ENCODE results near the gene SLC9A5.

DNA sequence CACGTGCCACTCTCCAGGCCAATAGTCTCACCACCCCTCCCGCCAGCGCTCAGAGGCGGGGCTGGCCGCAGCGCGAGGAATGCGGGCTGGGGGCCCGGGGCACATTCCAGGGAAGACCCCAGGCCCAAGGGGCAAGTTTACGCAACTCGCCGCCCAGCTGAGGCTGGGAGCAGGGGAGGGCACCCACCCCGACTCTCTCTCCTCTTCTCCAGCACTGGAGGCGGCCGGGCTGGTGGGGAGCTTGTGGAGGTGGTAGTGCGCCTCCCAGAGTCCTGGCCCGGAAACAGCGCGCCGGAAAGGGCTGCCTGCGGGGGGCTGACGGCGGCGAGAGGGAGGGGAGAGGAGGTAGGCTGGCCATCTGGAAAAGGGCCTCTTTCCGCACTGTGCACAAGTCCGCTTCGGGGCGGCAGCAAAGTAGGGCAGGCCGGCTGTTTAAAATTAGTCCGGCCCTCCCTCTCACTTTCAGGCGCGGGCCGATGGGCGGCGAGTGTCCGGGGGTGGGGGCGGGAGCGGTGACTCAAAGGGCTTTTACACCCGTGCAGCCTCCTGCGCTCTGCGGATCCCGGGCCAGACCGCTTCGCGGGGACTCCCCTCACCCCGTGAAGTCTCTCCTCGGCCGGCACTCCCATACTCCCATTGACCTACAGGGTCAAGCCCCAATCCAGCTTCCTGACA is 2.6 kb upstream of the SLC9A5 start:
- TF ChIP-seq, protein P1, sequence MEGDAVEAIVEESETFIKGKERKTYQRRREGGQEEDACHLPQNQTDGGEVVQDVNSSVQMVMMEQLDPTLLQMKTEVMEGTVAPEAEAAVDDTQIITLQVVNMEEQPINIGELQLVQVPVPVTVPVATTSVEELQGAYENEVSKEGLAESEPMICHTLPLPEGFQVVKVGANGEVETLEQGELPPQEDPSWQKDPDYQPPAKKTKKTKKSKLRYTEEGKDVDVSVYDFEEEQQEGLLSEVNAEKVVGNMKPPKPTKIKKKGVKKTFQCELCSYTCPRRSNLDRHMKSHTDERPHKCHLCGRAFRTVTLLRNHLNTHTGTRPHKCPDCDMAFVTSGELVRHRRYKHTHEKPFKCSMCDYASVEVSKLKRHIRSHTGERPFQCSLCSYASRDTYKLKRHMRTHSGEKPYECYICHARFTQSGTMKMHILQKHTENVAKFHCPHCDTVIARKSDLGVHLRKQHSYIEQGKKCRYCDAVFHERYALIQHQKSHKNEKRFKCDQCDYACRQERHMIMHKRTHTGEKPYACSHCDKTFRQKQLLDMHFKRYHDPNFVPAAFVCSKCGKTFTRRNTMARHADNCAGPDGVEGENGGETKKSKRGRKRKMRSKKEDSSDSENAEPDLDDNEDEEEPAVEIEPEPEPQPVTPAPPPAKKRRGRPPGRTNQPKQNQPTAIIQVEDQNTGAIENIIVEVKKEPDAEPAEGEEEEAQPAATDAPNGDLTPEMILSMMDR (IDR thresholded peaks at IDR 0.05; ENCODE audit: low read depth, low read length, missing input control): no peak
- TF ChIP-seq, protein P2, sequence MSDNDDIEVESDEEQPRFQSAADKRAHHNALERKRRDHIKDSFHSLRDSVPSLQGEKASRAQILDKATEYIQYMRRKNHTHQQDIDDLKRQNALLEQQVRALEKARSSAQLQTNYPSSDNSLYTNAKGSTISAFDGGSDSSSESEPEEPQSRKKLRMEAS (IDR thresholded peaks at IDR 0.05): no peak
- TF ChIP-seq EGR1 (IDR thresholded peaks at IDR 0.05; ENCODE audit: low read depth in 2 of 2): no peak
- TF ChIP-seq TAF1 (conservative IDR thresholded peaks at IDR 0.05): no peak
- TF ChIP-seq RAD21 (IDR thresholded peaks at IDR 0.05): peak in 1 of 2 donors; percentile 19
- TF ChIP-seq JUND (IDR thresholded peaks at IDR 0.05): no peak
- TF ChIP-seq, protein P3, sequence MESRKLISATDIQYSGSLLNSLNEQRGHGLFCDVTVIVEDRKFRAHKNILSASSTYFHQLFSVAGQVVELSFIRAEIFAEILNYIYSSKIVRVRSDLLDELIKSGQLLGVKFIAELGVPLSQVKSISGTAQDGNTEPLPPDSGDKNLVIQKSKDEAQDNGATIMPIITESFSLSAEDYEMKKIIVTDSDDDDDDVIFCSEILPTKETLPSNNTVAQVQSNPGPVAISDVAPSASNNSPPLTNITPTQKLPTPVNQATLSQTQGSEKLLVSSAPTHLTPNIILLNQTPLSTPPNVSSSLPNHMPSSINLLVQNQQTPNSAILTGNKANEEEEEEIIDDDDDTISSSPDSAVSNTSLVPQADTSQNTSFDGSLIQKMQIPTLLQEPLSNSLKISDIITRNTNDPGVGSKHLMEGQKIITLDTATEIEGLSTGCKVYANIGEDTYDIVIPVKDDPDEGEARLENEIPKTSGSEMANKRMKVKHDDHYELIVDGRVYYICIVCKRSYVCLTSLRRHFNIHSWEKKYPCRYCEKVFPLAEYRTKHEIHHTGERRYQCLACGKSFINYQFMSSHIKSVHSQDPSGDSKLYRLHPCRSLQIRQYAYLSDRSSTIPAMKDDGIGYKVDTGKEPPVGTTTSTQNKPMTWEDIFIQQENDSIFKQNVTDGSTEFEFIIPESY (IDR thresholded peaks at IDR 0.05): no peak
- TF ChIP-seq, protein P4, sequence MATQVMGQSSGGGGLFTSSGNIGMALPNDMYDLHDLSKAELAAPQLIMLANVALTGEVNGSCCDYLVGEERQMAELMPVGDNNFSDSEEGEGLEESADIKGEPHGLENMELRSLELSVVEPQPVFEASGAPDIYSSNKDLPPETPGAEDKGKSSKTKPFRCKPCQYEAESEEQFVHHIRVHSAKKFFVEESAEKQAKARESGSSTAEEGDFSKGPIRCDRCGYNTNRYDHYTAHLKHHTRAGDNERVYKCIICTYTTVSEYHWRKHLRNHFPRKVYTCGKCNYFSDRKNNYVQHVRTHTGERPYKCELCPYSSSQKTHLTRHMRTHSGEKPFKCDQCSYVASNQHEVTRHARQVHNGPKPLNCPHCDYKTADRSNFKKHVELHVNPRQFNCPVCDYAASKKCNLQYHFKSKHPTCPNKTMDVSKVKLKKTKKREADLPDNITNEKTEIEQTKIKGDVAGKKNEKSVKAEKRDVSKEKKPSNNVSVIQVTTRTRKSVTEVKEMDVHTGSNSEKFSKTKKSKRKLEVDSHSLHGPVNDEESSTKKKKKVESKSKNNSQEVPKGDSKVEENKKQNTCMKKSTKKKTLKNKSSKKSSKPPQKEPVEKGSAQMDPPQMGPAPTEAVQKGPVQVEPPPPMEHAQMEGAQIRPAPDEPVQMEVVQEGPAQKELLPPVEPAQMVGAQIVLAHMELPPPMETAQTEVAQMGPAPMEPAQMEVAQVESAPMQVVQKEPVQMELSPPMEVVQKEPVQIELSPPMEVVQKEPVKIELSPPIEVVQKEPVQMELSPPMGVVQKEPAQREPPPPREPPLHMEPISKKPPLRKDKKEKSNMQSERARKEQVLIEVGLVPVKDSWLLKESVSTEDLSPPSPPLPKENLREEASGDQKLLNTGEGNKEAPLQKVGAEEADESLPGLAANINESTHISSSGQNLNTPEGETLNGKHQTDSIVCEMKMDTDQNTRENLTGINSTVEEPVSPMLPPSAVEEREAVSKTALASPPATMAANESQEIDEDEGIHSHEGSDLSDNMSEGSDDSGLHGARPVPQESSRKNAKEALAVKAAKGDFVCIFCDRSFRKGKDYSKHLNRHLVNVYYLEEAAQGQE (IDR thresholded peaks at IDR 0.05): peak; percentile 22
- peak; percentile 30 for TF ChIP-seq SP1 (IDR thresholded peaks at IDR 0.05)
- peak in 1 of 2 donors; percentile 57 for TF ChIP-seq GABPA (IDR thresholded peaks at IDR 0.05 in 1 of 2, conservative IDR thresholded peaks at IDR 0.05 in 1 of 2)
- TF ChIP-seq, protein P5, sequence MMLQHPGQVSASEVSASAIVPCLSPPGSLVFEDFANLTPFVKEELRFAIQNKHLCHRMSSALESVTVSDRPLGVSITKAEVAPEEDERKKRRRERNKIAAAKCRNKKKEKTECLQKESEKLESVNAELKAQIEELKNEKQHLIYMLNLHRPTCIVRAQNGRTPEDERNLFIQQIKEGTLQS (IDR thresholded peaks at IDR 0.05): no peak
- TF ChIP-seq YY1 (IDR thresholded peaks at IDR 0.05): no peak
- TF ChIP-seq HNF4A (conservative IDR thresholded peaks at IDR 0.05): no peak
- no peak for TF ChIP-seq FOXA1 (IDR thresholded peaks at IDR 0.05)
